ENCODE results near the gene RNU5B-1. TPM values are rescaled to one million over a fixed set of nuclear protein-coding genes. Genes with fewer than 3 reads are reported as not detected.

Gene RNU5B-1
- total and polyA plus RNA-seq, 2 of the 4 experiments (the other 2 are of a cell fraction) = not detected

DNA sequence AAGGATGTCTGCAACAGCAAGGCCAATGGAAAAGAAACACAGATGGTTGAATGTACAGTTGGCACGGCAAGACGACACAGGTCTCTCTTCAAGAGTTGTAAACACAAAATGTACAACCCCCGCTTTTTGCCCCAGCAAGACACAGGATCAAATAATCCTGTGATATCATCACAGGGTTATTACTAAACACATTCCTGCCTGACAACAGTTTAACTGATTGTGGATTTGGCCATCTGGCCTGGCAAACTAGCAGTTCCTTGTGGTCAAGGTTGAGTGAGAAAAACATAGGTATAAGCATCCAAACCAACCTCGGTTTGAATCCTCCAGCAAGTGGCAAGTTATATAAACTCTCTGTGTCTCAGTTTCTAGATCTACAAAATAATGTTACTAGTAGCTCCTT is 41.2 kb upstream of the RNU5B-1 start:
- Histone ChIP-seq H4K91ac (ENCODE audit: insufficient read depth, low read depth, low read length) (no peak overlapping the region), H2BK20ac (ENCODE audit: low read depth, low read length) (no peak overlapping the region), H3K9me3 (ENCODE audit: control insufficient read depth, insufficient read depth, low read length) (no peaks in the 10 kb centered on the region), H3K4ac (ENCODE audit: low read depth, low read length) (no peak overlapping the region), H3K4me3 (ENCODE audit: insufficient read depth, low read depth, low read length) (no peak overlapping the region), H3K36me3 (ENCODE audit: control insufficient read depth, insufficient read depth, low read length) (peaks cover 17% of the 10 kb centered on the region), H4K5ac (ENCODE audit: low read depth, low read length) (no peak overlapping the region), H3K27me3 (ENCODE audit: control insufficient read depth, insufficient read depth, low read length) (no peaks in the 10 kb centered on the region), H2AFZ (replicated peaks; ENCODE audit: low read length, poor library complexity) (no peak overlapping the region), H3K14ac (replicated peaks; ENCODE audit: low read depth, low read length) (no peak overlapping the region), H3K27ac (ENCODE audit: insufficient read depth, low read length) (no peak overlapping the region), H2AK5ac (ENCODE audit: low read depth, low read length) (no peak overlapping the region), H3K4me2 (ENCODE audit: low read depth, low read length) (no peak overlapping the region), H3K9ac (ENCODE audit: low read depth, low read length) (no peak overlapping the region), H4K8ac (ENCODE audit: low read depth in 2 of 2, low read length in 2 of 2) (no peak overlapping the region), H2BK5ac (ENCODE audit: low read depth, low read length, poor library complexity, severe bottlenecking) (no peak overlapping the region), H3K79me1 (ENCODE audit: low read depth in 1 of 2, low read length in 2 of 2) (no peaks in the 10 kb centered on the region; a peak in 1 of 4 replicates), H3K4me1 (ENCODE audit: control insufficient read depth, insufficient read depth, low read length) (peaks cover 6% of the 10 kb centered on the region; the same call in 1 of the 2 replicates), H3K18ac (ENCODE audit: low read depth, low read length) (no peak overlapping the region), H2BK120ac (ENCODE audit: low read depth, low read length) (no peak overlapping the region), H2AK9ac (replicated peaks; ENCODE audit: low read depth, low read length, poor library complexity) (peak overlapping the region; percentile 29), H4K20me1 (ENCODE audit: insufficient read depth, low read length) (no peaks in the 10 kb centered on the region), H3K23ac (ENCODE audit: low read depth, low read length) (no peak overlapping the region), H2BK15ac (ENCODE audit: low read depth, low read length) (no peak overlapping the region), H3K9me1 (ENCODE audit: insufficient read depth, low read length) (peaks cover 3% of the 10 kb centered on the region; the same call in 1 of the 2 replicates), H3K56ac (ENCODE audit: extremely low read depth, insufficient read depth, low read length) (no peak overlapping the region)
- dilution Hi-C loops (cut with HindIII; ENCODE audit: low sequenced_read_pairs, unreplicated experiment) (no loop called here), in situ Hi-C loops (cut with MboI; ENCODE audit: low sequenced_read_pairs) (no loop called here), intact Hi-C loops (cut with micrococcal nuclease) (no loop called here)
- DNase-seq (peak; percentile 52), ATAC-seq (ENCODE audit: low read depth) (peak; percentile 69)
- ChIA-PET CTCF (no interaction called here), POLR2A (ENCODE audit: unreplicated experiment) (no interaction called here)
- 50% methylated on average over 2 of the region's 4 CpGs; no CpG with 5 or more reads in 1 of the 2 experiments for WGBS, 2 experiments (ENCODE audit: extremely low coverage in 2 of 2, insufficient read length in 1 of 2)
- no TSS peak for BruUV-seq (replicated peaks)
- no peak for TF ChIP-seq SMC3 (IDR thresholded peaks at IDR 0.05; ENCODE audit: low read depth, low read length)
- TF ChIP-seq RCOR1 (IDR thresholded peaks at IDR 0.05; ENCODE audit: insufficient replicate concordance, low read length) = no peak
- no peak for TF ChIP-seq CEBPB (IDR thresholded peaks at IDR 0.05; ENCODE audit: low read depth, low read length)
- TF ChIP-seq NFE2L2 (IDR thresholded peaks at IDR 0.05; ENCODE audit: low read depth, low read length) = no peak
- TF ChIP-seq RAD21 (IDR thresholded peaks at IDR 0.05; ENCODE audit: low read length) = no peak
- no peak for TF ChIP-seq FOS (IDR thresholded peaks at IDR 0.05; ENCODE audit: low read depth, low read length)
- TF ChIP-seq MAZ (IDR thresholded peaks at IDR 0.05; ENCODE audit: borderline replicate concordance, low read depth, low read length) = no peak
- no peak for TF ChIP-seq MAFK (IDR thresholded peaks at IDR 0.05; ENCODE audit: low read depth, low read length)
- TF ChIP-seq POLR2A (IDR thresholded peaks at IDR 0.05; ENCODE audit: low read depth, low read length) = no peak
- TF ChIP-seq RFX5 (IDR thresholded peaks at IDR 0.05; ENCODE audit: low read depth, low read length) = no peak
- TF ChIP-seq, protein P1, sequence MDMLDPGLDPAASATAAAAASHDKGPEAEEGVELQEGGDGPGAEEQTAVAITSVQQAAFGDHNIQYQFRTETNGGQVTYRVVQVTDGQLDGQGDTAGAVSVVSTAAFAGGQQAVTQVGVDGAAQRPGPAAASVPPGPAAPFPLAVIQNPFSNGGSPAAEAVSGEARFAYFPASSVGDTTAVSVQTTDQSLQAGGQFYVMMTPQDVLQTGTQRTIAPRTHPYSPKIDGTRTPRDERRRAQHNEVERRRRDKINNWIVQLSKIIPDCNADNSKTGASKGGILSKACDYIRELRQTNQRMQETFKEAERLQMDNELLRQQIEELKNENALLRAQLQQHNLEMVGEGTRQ (IDR thresholded peaks at IDR 0.05; ENCODE audit: low read depth, low read length) = no peak
- TF ChIP-seq MXI1 (IDR thresholded peaks at IDR 0.05; ENCODE audit: borderline replicate concordance, low read depth, low read length) = no peak
- TF ChIP-seq, protein P2, sequence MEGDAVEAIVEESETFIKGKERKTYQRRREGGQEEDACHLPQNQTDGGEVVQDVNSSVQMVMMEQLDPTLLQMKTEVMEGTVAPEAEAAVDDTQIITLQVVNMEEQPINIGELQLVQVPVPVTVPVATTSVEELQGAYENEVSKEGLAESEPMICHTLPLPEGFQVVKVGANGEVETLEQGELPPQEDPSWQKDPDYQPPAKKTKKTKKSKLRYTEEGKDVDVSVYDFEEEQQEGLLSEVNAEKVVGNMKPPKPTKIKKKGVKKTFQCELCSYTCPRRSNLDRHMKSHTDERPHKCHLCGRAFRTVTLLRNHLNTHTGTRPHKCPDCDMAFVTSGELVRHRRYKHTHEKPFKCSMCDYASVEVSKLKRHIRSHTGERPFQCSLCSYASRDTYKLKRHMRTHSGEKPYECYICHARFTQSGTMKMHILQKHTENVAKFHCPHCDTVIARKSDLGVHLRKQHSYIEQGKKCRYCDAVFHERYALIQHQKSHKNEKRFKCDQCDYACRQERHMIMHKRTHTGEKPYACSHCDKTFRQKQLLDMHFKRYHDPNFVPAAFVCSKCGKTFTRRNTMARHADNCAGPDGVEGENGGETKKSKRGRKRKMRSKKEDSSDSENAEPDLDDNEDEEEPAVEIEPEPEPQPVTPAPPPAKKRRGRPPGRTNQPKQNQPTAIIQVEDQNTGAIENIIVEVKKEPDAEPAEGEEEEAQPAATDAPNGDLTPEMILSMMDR (conservative IDR thresholded peaks at IDR 0.05; ENCODE audit: low read depth, low read length) = no peak
- TF ChIP-seq, protein P3, sequence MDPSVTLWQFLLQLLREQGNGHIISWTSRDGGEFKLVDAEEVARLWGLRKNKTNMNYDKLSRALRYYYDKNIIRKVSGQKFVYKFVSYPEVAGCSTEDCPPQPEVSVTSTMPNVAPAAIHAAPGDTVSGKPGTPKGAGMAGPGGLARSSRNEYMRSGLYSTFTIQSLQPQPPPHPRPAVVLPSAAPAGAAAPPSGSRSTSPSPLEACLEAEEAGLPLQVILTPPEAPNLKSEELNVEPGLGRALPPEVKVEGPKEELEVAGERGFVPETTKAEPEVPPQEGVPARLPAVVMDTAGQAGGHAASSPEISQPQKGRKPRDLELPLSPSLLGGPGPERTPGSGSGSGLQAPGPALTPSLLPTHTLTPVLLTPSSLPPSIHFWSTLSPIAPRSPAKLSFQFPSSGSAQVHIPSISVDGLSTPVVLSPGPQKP (IDR thresholded peaks at IDR 0.05; ENCODE audit: borderline replicate concordance, low read depth, low read length) = no peak
- TF ChIP-seq BHLHE40 (IDR thresholded peaks at IDR 0.05; ENCODE audit: low read depth, low read length) = no peak
